Loucy (cell line): ENCODE measurements around the gene LLCFC1.

Experiments used
- H2AFZ ChIP-seq: fragments of 200-600 bp; sonication (generic); 2 replicates; pipeline ENCODE4 v1.6.0; 2016; ENCODE audit warnings: antibody characterized with exemption, mild to moderate bottlenecking, low read length, moderate library complexity
- H3F3A ChIP-seq: fragments of 200-600 bp; 2 replicates; pipeline ENCODE4 v1.6.0; 2016; ENCODE audit warnings: antibody characterized with exemption, low read depth, mild to moderate bottlenecking
- H3K27me3 ChIP-seq: fragments of 200-600 bp; sonication (generic); 2 replicates; pipeline ENCODE4 v1.6.1; 2014; ENCODE audit warnings: low read length, mild to moderate bottlenecking; ENCODE audit not compliant: insufficient read depth, poor library complexity, severe bottlenecking
- H3K36me3 ChIP-seq: fragments of 200-600 bp; sonication (generic); 2 replicates; pipeline ENCODE4 v1.6.1; 2016; ENCODE audit warnings: low read length; ENCODE audit not compliant: insufficient read depth
- H3K4me1 ChIP-seq: fragments of 200-600 bp; sonication (generic); 2 replicates; pipeline ENCODE4 v1.5.1; 2014; ENCODE audit warnings: low read length, mild to moderate bottlenecking; ENCODE audit not compliant: insufficient read depth, poor library complexity, severe bottlenecking
- H3K4me2 ChIP-seq: fragments of 200-600 bp; sonication (generic); 2 replicates; pipeline ENCODE4 v1.6.0; 2014; ENCODE audit warnings: antibody characterized with exemption, low read length, low read depth, mild to moderate bottlenecking; ENCODE audit not compliant: poor library complexity, severe bottlenecking
- H3K4me3 ChIP-seq: fragments of 200-600 bp; sonication (generic); 2 replicates; pipeline ENCODE4 v1.5.1; 2014; ENCODE audit warnings: low read length, mild to moderate bottlenecking, mixed read lengths; ENCODE audit not compliant: poor library complexity, severe bottlenecking
- H3K79me2 ChIP-seq: fragments of 200-600 bp; sonication (generic); 2 replicates; pipeline ENCODE4 v1.6.1; 2014; ENCODE audit warnings: low read length; ENCODE audit not compliant: insufficient read depth
- H3K9ac ChIP-seq: fragments of 200-600 bp; sonication (generic); 2 replicates; pipeline ENCODE4 v1.6.0; 2014; ENCODE audit warnings: mild to moderate bottlenecking, low read depth, low read length, moderate library complexity; ENCODE audit not compliant: poor library complexity, severe bottlenecking
- H3K9me2 ChIP-seq: fragments of 200-600 bp; sonication (generic); replicated peaks from 2 replicates; pipeline ENCODE4 v1.6.1; 2016; ENCODE audit warnings: low read depth, low read length, mixed read lengths
- H3K9me3 ChIP-seq: fragments of 200-600 bp; sonication (generic); 2 replicates; pipeline ENCODE4 v1.6.1; 2014; ENCODE audit warnings: mild to moderate bottlenecking, antibody characterized with exemption, low read length, low read depth; ENCODE audit not compliant: insufficient read depth
- H4K20me1 ChIP-seq: fragments of 200-600 bp; sonication (generic); 2 replicates; pipeline ENCODE4 v1.6.0; 2014; ENCODE audit warnings: antibody characterized with exemption, low read length, mild to moderate bottlenecking; ENCODE audit not compliant: insufficient read depth, poor library complexity, severe bottlenecking
- EZH2phosphoT487 ChIP-seq: fragments of 200-600 bp; IDR thresholded peaks from 2 replicates; pipeline ENCODE4 v1.6.1; 2018; ENCODE audit warnings: antibody characterized with exemption, mild to moderate bottlenecking, moderate library complexity, borderline replicate concordance
- TF ChIP-seq, protein P1 (sequence below): fragments of 200-600 bp; sonication (generic); conservative IDR thresholded peaks from 2 replicates; pipeline ENCODE4 v1.5.1; 2014; ENCODE audit warnings: mild to moderate bottlenecking, antibody characterized with exemption, low read length

LLCFC1 gene

DNA sequence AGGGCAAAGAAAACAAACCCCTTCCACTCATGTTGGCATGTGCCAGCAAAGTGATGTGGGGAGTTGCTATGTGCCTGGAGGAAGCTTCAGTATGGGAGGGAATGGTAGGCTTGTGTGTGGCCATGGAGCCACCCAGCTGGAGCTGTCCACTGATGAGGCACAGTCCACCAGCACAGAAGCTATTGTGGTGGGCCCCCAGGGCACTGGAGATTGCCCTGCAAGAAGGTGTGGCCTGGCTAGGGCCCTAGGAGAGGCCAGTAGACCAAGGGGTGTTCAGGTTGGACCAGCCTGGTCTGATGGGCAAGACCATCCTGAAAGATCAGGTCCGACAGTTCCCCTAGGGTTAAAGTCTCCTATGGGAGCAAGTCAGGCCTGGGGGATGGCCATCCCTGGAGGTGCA is 45.0 kb downstream of the LLCFC1 start:
- H3K4me2 ChIP-seq, result no peak overlapping the region
- TF ChIP-seq, protein P1, sequence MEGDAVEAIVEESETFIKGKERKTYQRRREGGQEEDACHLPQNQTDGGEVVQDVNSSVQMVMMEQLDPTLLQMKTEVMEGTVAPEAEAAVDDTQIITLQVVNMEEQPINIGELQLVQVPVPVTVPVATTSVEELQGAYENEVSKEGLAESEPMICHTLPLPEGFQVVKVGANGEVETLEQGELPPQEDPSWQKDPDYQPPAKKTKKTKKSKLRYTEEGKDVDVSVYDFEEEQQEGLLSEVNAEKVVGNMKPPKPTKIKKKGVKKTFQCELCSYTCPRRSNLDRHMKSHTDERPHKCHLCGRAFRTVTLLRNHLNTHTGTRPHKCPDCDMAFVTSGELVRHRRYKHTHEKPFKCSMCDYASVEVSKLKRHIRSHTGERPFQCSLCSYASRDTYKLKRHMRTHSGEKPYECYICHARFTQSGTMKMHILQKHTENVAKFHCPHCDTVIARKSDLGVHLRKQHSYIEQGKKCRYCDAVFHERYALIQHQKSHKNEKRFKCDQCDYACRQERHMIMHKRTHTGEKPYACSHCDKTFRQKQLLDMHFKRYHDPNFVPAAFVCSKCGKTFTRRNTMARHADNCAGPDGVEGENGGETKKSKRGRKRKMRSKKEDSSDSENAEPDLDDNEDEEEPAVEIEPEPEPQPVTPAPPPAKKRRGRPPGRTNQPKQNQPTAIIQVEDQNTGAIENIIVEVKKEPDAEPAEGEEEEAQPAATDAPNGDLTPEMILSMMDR, result no peak
- no peak for TF ChIP-seq EZH2phosphoT487
- no peak overlapping the region for H3K4me3 ChIP-seq
- no peaks in the 10 kb centered on the region for H3K79me2 ChIP-seq
- H3K36me3 ChIP-seq, result no peaks in the 10 kb centered on the region
- no peak overlapping the region for H3K9ac ChIP-seq
- no peak overlapping the region for H2AFZ ChIP-seq
- no peaks in the 10 kb centered on the region for H4K20me1 ChIP-seq
- H3K9me3 ChIP-seq, result no peaks in the 10 kb centered on the region
- no peaks in the 10 kb centered on the region for H3F3A ChIP-seq
- H3K9me2 ChIP-seq, result no peaks in the 10 kb centered on the region
- H3K4me1 ChIP-seq, result no peaks in the 10 kb centered on the region
- H3K27me3 ChIP-seq, result no peaks in the 10 kb centered on the region
